ENCODE results near the gene LSAMP. TPM values are rescaled to one million over a fixed set of nuclear protein-coding genes. Genes with fewer than 3 reads are reported as not detected.

The LSAMP gene
- total and polyA plus RNA-seq, 9 of the 15 experiments (the other 6 are each of a cell fraction or from before 2014, with no cell fraction given) = 0.09 to 0.11 TPM; not detected in 7

GRCh38 chr3:115784739-115785536, 660.3 kb downstream of the LSAMP start (continued):
- TF ChIP-seq CHD7 (IDR thresholded peaks at IDR 0.05; ENCODE audit: low read depth, low read length) = no peak
- TF ChIP-seq ATF1 (CRISPR knock-in tag; IDR thresholded peaks at IDR 0.05) = no peak
- peak; percentile 54; the same call in 1 of the 2 replicates for TF ChIP-seq ATF1 (tag; IDR thresholded peaks at IDR 0.05)
- TF ChIP-seq THRB (CRISPR knock-in tag; conservative IDR thresholded peaks at IDR 0.05) = 0 out of 2 replicates have a peak, but pooled peaks have one; percentile 48
- 0 out of 2 replicates have a peak, but pooled peaks have one; percentile 46 for TF ChIP-seq HDGF (IDR thresholded peaks at IDR 0.05)
- peak; percentile 51 for TF ChIP-seq ZNF512 (tag; IDR thresholded peaks at IDR 0.05)
